DOHH2 (cell line): ENCODE measurements around the gene CLEC6A.

ENCODE experiments used
- H3F3A ChIP-seq: fragments of 200-600 bp; sonication (generic), shearing (Covaris generic); 2 replicates; pipeline ENCODE4 v1.6.0; 2016; ENCODE audit warnings: antibody characterized with exemption, mild to moderate bottlenecking; ENCODE audit not compliant: control insufficient read depth, insufficient read depth
- H3K27ac ChIP-seq: fragments of 200-600 bp; sonication (generic); 2 replicates; pipeline ENCODE4 v1.5.1; 2014; ENCODE audit warnings: low read depth, mild to moderate bottlenecking, low read length, moderate library complexity
- H3K27me3 ChIP-seq: fragments of 200-600 bp; sonication (generic); 2 replicates; pipeline ENCODE4 v1.6.1; 2014; ENCODE audit warnings: mild to moderate bottlenecking, low read length, mixed read lengths; ENCODE audit not compliant: control insufficient read depth
- H3K36me3 ChIP-seq: fragments of 200-600 bp; sonication (generic); 2 replicates; pipeline ENCODE4 v1.6.1; 2014; ENCODE audit warnings: mild to moderate bottlenecking, low read length, moderate library complexity, mixed read lengths; ENCODE audit not compliant: control insufficient read depth
- H3K4me1 ChIP-seq: fragments of 200-600 bp; sonication (generic); 2 replicates; pipeline ENCODE4 v1.6.1; 2014; ENCODE audit warnings: mild to moderate bottlenecking, low read length, mixed read lengths; ENCODE audit not compliant: control insufficient read depth
- H3K4me2 ChIP-seq: fragments of 200-600 bp; sonication (generic); 2 replicates; pipeline ENCODE4 v1.6.0; 2014; ENCODE audit warnings: mild to moderate bottlenecking, low read length, moderate library complexity
- H3K4me3 ChIP-seq: fragments of 200-600 bp; sonication (generic); 2 replicates; pipeline ENCODE4 v1.5.1; 2014; ENCODE audit warnings: mild to moderate bottlenecking, low read length, mixed read lengths
- H3K79me2 ChIP-seq: fragments of 200-600 bp; sonication (generic); 2 replicates; pipeline ENCODE4 v1.6.1; 2014; ENCODE audit warnings: mild to moderate bottlenecking, low read length, mixed read lengths; ENCODE audit not compliant: control insufficient read depth
- H3K9me2 ChIP-seq: fragments of 200-600 bp; sonication (generic); replicated peaks from 2 replicates; pipeline ENCODE4 v1.6.1; 2014; ENCODE audit warnings: mild to moderate bottlenecking, low read length, mixed read lengths; ENCODE audit not compliant: control insufficient read depth
- H3K9me3 ChIP-seq: fragments of 200-600 bp; sonication (generic); 2 replicates; pipeline ENCODE4 v1.6.1; 2014; ENCODE audit warnings: antibody characterized with exemption, low read length, mixed read lengths; ENCODE audit not compliant: control insufficient read depth, insufficient read depth
- H4K20me1 ChIP-seq: fragments of 200-600 bp; sonication (generic); 2 replicates; pipeline ENCODE4 v1.6.0; 2014; ENCODE audit warnings: low read depth, mild to moderate bottlenecking, antibody characterized with exemption, low read length, moderate library complexity; ENCODE audit not compliant: control insufficient read depth, insufficient read depth
- EZH2phosphoT487 ChIP-seq: fragments of 200-600 bp; sonication (generic); IDR thresholded peaks from 2 replicates; pipeline ENCODE4 v1.6.1; 2017; ENCODE audit warnings: borderline replicate concordance, mild to moderate bottlenecking, antibody characterized with exemption, low read length, moderate library complexity, mixed read lengths
- TF ChIP-seq, protein P1 (sequence below): fragments of 200-600 bp; sonication (generic); IDR thresholded peaks from one replicate; pipeline ENCODE4 v1.5.1; 2014; ENCODE audit warnings: antibody characterized with exemption, mild to moderate bottlenecking, low read depth, low read length; ENCODE audit not compliant: poor library complexity, severe bottlenecking

Gene CLEC6A

DNA sequence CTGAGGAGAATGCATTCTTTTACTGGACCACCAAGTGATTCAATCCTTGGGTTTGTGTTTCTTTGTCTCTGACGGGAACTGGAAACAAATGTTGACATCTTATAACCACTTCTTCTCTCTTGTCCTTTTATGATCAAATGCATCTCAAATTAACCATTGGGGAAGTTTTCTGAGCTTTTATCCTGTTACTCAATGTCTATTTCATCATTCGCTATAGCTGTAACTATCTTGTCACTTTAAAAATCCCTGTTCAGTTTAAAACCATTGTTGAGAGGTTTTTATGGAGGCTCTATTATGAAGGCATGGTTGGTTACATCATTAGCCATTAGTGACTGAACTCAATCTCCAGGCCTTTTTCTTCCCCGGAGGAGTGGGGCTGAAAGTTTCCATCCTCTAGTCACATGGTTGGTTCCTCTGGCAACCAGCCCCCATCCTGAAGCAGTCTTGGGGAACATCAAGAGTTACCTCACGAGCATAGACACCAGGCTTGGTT, 2.7 kb upstream of the CLEC6A start:
- Histone ChIP-seq H3K36me3 (no peaks in the 10 kb centered on the region), H3K27me3 (peaks cover 6% of the 10 kb centered on the region; the same call in 1 of the 2 replicates), H4K20me1 (no peaks in the 10 kb centered on the region), H3K9me3 (no peaks in the 10 kb centered on the region), H3K79me2 (no peaks in the 10 kb centered on the region), H3K4me1 (no peaks in the 10 kb centered on the region), H3F3A (no peaks in the 10 kb centered on the region), H3K4me3 (no peak overlapping the region), H3K4me2 (no peak overlapping the region), H3K27ac (no peak overlapping the region), H3K9me2 (no peaks in the 10 kb centered on the region)
- TF ChIP-seq EZH2phosphoT487: no peak
- TF ChIP-seq, protein P1, sequence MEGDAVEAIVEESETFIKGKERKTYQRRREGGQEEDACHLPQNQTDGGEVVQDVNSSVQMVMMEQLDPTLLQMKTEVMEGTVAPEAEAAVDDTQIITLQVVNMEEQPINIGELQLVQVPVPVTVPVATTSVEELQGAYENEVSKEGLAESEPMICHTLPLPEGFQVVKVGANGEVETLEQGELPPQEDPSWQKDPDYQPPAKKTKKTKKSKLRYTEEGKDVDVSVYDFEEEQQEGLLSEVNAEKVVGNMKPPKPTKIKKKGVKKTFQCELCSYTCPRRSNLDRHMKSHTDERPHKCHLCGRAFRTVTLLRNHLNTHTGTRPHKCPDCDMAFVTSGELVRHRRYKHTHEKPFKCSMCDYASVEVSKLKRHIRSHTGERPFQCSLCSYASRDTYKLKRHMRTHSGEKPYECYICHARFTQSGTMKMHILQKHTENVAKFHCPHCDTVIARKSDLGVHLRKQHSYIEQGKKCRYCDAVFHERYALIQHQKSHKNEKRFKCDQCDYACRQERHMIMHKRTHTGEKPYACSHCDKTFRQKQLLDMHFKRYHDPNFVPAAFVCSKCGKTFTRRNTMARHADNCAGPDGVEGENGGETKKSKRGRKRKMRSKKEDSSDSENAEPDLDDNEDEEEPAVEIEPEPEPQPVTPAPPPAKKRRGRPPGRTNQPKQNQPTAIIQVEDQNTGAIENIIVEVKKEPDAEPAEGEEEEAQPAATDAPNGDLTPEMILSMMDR: no peak

DNA sequence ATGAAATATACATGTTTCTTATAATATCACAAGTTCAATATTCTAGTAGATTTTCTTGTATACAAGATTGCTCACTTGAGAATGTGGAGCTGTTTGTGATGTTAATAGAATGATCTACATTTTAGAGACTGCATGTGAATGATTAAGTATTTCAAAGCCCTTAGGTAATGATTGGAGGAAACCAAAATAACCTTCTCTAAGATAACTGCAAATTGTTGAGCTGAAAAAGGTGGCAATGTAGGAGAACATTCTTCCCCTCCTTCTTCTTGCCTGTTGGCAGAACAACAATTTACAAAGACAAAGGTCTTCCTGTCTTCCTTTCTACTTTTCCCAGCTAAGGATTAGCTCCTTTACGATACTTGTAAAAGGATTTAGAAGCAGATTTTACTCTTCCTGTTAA, 2.0 kb upstream of the CLEC6A start:
- H3K4me1 ChIP-seq: no peaks in the 10 kb centered on the region
- TF ChIP-seq, protein P1: no peak
- H3K36me3 ChIP-seq: no peaks in the 10 kb centered on the region
- H3F3A ChIP-seq: no peaks in the 10 kb centered on the region
- no peak overlapping the region for H3K4me2 ChIP-seq
- no peaks in the 10 kb centered on the region for H3K79me2 ChIP-seq
- H3K9me3 ChIP-seq: no peaks in the 10 kb centered on the region
- no peaks in the 10 kb centered on the region for H4K20me1 ChIP-seq
- no peaks in the 10 kb centered on the region for H3K9me2 ChIP-seq
- peaks cover 6% of the 10 kb centered on the region; the same call in 1 of the 2 replicates for H3K27me3 ChIP-seq
- H3K27ac ChIP-seq: no peak overlapping the region
- H3K4me3 ChIP-seq: no peak overlapping the region

DNA sequence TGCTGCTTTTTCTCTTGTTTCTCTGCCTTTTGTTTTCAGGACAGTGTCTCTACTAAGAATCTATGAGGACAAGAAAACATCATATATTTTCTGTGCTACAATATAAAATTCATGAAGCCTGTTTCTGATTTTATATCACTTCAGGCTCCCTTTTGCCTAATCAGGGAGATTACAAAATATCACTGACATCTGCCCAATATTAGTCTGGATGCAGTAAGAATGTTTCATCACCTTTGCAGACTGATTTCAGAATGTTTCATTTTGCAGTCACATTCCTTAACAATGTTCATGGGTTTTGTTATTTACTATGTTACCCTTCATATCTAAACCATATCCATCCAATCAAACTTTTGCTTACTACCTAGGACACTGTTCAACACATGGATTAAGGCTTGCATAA, 491 bp upstream of the CLEC6A start:
- Histone ChIP-seq H3K9me3 (no peaks in the 10 kb centered on the region), H3K4me2 (no peak overlapping the region), H3F3A (no peaks in the 10 kb centered on the region), H3K4me1 (no peaks in the 10 kb centered on the region), H3K36me3 (no peaks in the 10 kb centered on the region), H3K79me2 (no peaks in the 10 kb centered on the region), H3K4me3 (no peak overlapping the region), H4K20me1 (no peaks in the 10 kb centered on the region), H3K27ac (no peak overlapping the region), H3K27me3 (peaks cover 6% of the 10 kb centered on the region; the same call in 1 of the 2 replicates), H3K9me2 (no peaks in the 10 kb centered on the region)
- TF ChIP-seq, protein P1: no peak
- TF ChIP-seq EZH2phosphoT487: no peak

DNA sequence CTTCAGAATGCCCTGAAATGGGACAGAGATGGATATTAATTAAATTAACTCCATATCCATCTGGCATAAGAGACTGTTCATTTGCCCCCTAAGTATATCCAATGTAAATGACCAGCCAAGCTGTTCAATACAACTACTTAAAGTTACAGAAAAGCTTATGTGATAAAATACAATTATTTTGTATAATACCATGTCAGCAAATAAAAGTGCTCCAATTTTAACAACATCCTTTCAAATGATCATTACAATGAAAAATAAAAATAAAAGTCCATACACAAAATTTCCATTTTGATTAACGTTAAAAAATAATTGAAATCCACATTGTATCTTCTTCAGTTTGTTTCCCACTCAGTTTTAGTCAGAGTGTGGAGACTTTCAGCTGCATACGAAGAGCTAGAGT, 5.7 kb downstream of the CLEC6A start:
- Histone ChIP-seq H3K79me2 (no peaks in the 10 kb centered on the region), H3K9me3 (no peaks in the 10 kb centered on the region), H3F3A (no peaks in the 10 kb centered on the region), H3K9me2 (no peaks in the 10 kb centered on the region), H4K20me1 (no peaks in the 10 kb centered on the region), H3K4me1 (no peaks in the 10 kb centered on the region), H3K4me3 (no peak overlapping the region), H3K27me3 (no peaks in the 10 kb centered on the region), H3K4me2 (no peak overlapping the region), H3K36me3 (no peaks in the 10 kb centered on the region), H3K27ac (no peak overlapping the region)
- TF ChIP-seq, protein P1: no peak
- TF ChIP-seq EZH2phosphoT487: no peak
